Natural killer cell (primary cell): ENCODE measurements around the gene TLCD2. TPM values are rescaled to one million over a fixed set of nuclear protein-coding genes. Genes with fewer than 3 reads are reported as not detected.

ENCODE experiments used
- ATAC-seq, 3 donors: fragments of 150-1000 bp in 2 of 3; fragments of 200-7000 bp in 1 of 3; cut with Tn5 transposase; 1 replicate in 1 of 3; 2 replicates in 2 of 3; pipeline ENCODE4 v1.10.0; 2021; ENCODE audit warnings: mild to moderate bottlenecking in 2 of 3, moderate library complexity in 2 of 3
- DNase-seq, 2 donors: peaks; one replicate each; pipeline versions ENCODE4 v3.0.0 to v3.0.0-alpha.2; 2013 to 2021; ENCODE audit warnings: mixed read lengths in 1 of 2
- H3K27ac ChIP-seq: one replicate; pipeline ENCODE4 v1.5.1; 2013; ENCODE audit warnings: mild to moderate bottlenecking, low read length
- H3K27me3 ChIP-seq: one replicate; pipeline ENCODE4 v1.6.1; 2013; ENCODE audit warnings: low read length; ENCODE audit not compliant: control insufficient read depth, insufficient read depth
- H3K36me3 ChIP-seq: one replicate; pipeline ENCODE4 v1.6.1; 2013; ENCODE audit warnings: low read length; ENCODE audit not compliant: control insufficient read depth, insufficient read depth
- H3K4me1 ChIP-seq: one replicate; pipeline ENCODE4 v1.6.1; 2013; ENCODE audit warnings: low read length; ENCODE audit not compliant: control insufficient read depth, insufficient read depth
- H3K4me3 ChIP-seq: one replicate; pipeline ENCODE4 v1.5.1; 2013; ENCODE audit warnings: low read length
- H3K9me3 ChIP-seq: one replicate; pipeline ENCODE4 v1.6.1; 2013; ENCODE audit warnings: low read length; ENCODE audit not compliant: control insufficient read depth, insufficient read depth
- H3K27ac Mint-ChIP-seq, 2 donors: one replicate each; pipeline ENCODE4 v1.8.0; 2022; ENCODE audit warnings: mild to moderate bottlenecking in 2 of 2, mixed read lengths in 2 of 2, moderate library complexity in 1 of 2
- H3K27me3 Mint-ChIP-seq, 2 donors: one replicate each; pipeline ENCODE4 v1.8.0; 2022; ENCODE audit warnings: low read depth in 2 of 2, mixed read lengths in 2 of 2
- H3K36me3 Mint-ChIP-seq: one replicate; pipeline ENCODE4 v1.8.0; 2022; ENCODE audit warnings: mixed read lengths
- H3K4me1 Mint-ChIP-seq, 2 donors: one replicate each; pipeline ENCODE4 v1.8.0; 2022; ENCODE audit warnings: mixed read lengths in 2 of 2
- H3K4me3 Mint-ChIP-seq: one replicate; pipeline ENCODE4 v1.8.0; 2022; ENCODE audit warnings: mild to moderate bottlenecking, moderate library complexity, mixed read lengths
- H3K9me3 Mint-ChIP-seq, 2 donors: one replicate each; pipeline ENCODE4 v1.8.0; 2022; ENCODE audit warnings: mixed read lengths in 2 of 2
- WGBS: methylation state at CpG from one replicate; pipeline ENCODE4 v1.1.7; 2013; ENCODE audit warnings: missing lambda C conversion rate; ENCODE audit not compliant: insufficient coverage; 5-methylcytosine and 5-hydroxymethylcytosine counted together
- intact Hi-C: fragments of 100-400 bp; cut with micrococcal nuclease; formaldehyde crosslinking; loops from one replicate; pipeline ENCODE4 v1.14.2; 2022
- total RNA-seq, 4 donors: library from RNA; stranded (reverse); fragments of 120-200 nt in 1 of 4; gene quantifications; one replicate each; pipeline versions ENCODE4 v1.2.3 to v1.2.4, GENCODE V29; 2013 to 2022
- TF ChIP-seq, protein P1 (sequence below): fragments of 200-600 bp; IDR thresholded peaks from one replicate; pipeline ENCODE4 v1.8.0; 2022; ENCODE audit warnings: antibody characterized with exemption

The TLCD2 gene
- total RNA-seq, 3 donors from 2014 or later (not counting 1 experiment from before 2014, with no cell fraction given) = 0.18 to 0.28 (median 0.28) TPM

- Histone ChIP-seq H3K27me3 (no peaks in the 10 kb centered on the region), H3K9me3 (no peaks in the 10 kb centered on the region), H3K27ac (no peak overlapping the region), H3K4me3 (no peak overlapping the region), H3K36me3 (peaks cover under 1% of the 10 kb centered on the region), H3K4me1 (peaks cover 64% of the 10 kb centered on the region)
- H3K27ac Mint-ChIP-seq = peak overlapping the region; percentile 95 to 98
- no peaks in the 10 kb centered on the region for H3K36me3 Mint-ChIP-seq
- TF ChIP-seq, protein P1, sequence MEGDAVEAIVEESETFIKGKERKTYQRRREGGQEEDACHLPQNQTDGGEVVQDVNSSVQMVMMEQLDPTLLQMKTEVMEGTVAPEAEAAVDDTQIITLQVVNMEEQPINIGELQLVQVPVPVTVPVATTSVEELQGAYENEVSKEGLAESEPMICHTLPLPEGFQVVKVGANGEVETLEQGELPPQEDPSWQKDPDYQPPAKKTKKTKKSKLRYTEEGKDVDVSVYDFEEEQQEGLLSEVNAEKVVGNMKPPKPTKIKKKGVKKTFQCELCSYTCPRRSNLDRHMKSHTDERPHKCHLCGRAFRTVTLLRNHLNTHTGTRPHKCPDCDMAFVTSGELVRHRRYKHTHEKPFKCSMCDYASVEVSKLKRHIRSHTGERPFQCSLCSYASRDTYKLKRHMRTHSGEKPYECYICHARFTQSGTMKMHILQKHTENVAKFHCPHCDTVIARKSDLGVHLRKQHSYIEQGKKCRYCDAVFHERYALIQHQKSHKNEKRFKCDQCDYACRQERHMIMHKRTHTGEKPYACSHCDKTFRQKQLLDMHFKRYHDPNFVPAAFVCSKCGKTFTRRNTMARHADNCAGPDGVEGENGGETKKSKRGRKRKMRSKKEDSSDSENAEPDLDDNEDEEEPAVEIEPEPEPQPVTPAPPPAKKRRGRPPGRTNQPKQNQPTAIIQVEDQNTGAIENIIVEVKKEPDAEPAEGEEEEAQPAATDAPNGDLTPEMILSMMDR = no peak
- ATAC-seq (no peak), DNase-seq (no peak)
- WGBS = 89% methylated on average over 19 of the region's 19 CpGs
- peak overlapping the region; percentile 99 for H3K4me3 Mint-ChIP-seq
- no peaks in the 10 kb centered on the region for H3K27me3 Mint-ChIP-seq
- H3K9me3 Mint-ChIP-seq = no peaks in the 10 kb centered on the region
- intact Hi-C loops = loop anchor here (10.0 kb wide), 1 partner anchor 316 kb away; the partner anchor contains the start of gene DPH1
- peaks cover 26 to 57% of the 10 kb centered on the region in 2 donors for H3K4me1 Mint-ChIP-seq
Measured at GRCh38 chr17:1718362-1719165, 8.4 kb upstream of the TLCD2 start.

DNA sequence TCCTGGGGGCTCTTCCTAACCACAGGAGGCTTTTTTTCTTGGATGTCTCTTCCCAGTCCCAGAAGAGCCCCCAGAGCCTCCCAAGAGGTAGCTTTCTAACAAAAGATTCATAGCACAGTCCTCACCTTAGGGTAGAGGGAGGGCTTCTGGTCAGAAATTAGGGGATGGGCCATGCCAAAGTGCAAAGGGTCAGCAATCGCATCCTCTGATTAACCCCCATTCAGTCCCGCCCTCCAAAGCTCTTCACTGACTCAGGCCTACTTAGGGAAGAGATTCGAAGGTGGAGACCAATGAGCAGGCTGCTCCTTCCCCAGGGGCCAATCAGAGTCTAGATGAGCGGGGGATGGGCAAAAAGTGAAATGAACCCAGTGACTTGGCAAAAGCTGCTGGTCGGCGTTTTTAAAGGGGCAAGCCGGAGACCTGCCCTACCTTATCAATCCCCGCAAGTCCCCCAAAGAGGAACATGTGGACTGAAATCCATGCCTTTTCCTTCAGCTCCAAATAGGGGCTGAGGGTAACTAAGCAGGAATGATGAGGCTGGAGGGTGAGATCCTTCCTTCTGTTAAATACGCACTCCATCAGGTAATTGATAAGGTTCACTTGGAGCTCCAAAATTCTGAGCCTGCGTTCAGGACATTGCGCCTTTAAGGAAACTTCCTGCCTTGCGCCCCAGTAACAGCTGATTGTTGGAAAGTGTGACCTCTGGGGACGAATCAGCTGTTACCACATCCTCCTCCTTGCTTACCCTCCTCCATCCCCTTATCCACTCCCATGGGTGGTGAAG lies 6.9 kb upstream of the TLCD2 start:
- intact Hi-C loops = loop anchor here (1.0 to 10.0 kb wide), 4 partner anchors 33 to 684 kb away; partner anchors contain the start of genes DPH1, MNT, PRPF8 and SMYD4
- DNase-seq = peak; percentile 78 to 90
- peak; percentile 44 to 69 (median 53) for ATAC-seq
- H3K4me1 ChIP-seq = peaks cover 50% of the 10 kb centered on the region
- peaks cover under 1% of the 10 kb centered on the region for H3K36me3 Mint-ChIP-seq
- peak overlapping the region; percentile 95 to 98 for H3K27ac Mint-ChIP-seq
- peaks cover 11% of the 10 kb centered on the region for H3K36me3 ChIP-seq
- H3K9me3 Mint-ChIP-seq = no peaks in the 10 kb centered on the region
- H3K9me3 ChIP-seq = no peaks in the 10 kb centered on the region
- H3K27me3 Mint-ChIP-seq = no peaks in the 10 kb centered on the region
- WGBS = 2% methylated on average over 11 of the region's 13 CpGs
- H3K27me3 ChIP-seq = no peaks in the 10 kb centered on the region
- TF ChIP-seq, protein P1 = no peak
- H3K27ac ChIP-seq = peak overlapping the region; percentile 86
- peak overlapping the region; percentile 99 for H3K4me3 Mint-ChIP-seq
- peaks cover 23 to 47% of the 10 kb centered on the region in 2 donors for H3K4me1 Mint-ChIP-seq
- peak overlapping the region; percentile 56 for H3K4me3 ChIP-seq

DNA sequence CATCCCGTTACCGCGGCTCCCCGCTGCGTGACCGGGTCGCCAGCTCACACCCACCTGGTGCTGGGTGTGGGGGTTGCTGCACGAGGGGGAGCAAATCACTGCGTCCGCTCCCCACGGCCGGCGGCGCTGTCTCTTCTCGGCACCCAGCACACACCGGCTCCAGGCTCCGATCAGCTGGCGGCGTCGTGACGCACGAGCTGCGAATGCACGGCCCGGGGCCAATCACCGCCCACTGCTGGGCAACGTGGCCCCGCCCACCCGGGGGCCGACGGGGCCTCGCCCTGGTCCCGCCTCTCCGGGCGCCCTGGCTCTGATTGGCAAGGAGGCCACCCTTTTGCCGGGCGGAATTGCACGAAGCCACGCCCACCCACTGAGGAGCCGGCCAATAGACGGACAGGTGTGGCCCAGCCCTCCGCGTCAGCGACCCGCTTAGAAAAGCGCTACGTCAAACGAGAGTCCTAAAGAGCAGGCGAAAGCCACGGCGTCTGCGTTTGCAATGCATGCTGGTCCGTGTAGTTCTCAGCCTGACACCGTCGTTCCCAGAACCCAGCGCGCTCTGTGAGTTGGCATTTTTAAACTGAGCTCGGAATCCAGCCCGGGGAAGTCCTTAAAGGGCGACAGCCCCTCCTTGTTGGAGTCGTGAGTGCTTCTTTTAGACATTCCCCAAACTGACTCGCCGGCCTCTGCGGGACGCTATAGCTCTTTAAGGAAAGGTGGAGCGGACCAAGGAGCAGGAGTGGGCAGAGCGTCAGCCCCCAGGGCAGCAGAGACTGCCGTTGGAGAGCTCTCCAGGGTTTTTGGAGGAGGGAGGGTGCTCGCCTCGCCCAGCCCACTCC lies 6.1 kb upstream of the TLCD2 start:
- peak; percentile 80 to 94 (median 83) for ATAC-seq
- Mint-ChIP-seq H3K27me3 (peaks cover 0 to 2% of the 10 kb centered on the region in 2 donors), H3K4me1 (peaks cover 31 to 52% of the 10 kb centered on the region in 2 donors), H3K9me3 (no peaks in the 10 kb centered on the region), H3K4me3 (peak overlapping the region; percentile 99), H3K36me3 (peaks cover 8% of the 10 kb centered on the region), H3K27ac (peak overlapping the region; percentile 95 to 98)
- under 1% methylated on average over 70 of the region's 70 CpGs for WGBS
- intact Hi-C loops = loop anchor here (1.0 to 10.0 kb wide), 2 partner anchors 113 to 319 kb away; partner anchors contain the start of genes DPH1 and SMYD4
- Histone ChIP-seq H3K27ac (peak overlapping the region; percentile 86), H3K4me3 (peak overlapping the region; percentile 59), H3K9me3 (no peaks in the 10 kb centered on the region), H3K36me3 (peaks cover 11% of the 10 kb centered on the region), H3K27me3 (no peaks in the 10 kb centered on the region), H3K4me1 (peaks cover 45% of the 10 kb centered on the region)
- DNase-seq = peak; percentile 99 to 100
- TF ChIP-seq, protein P1 = no peak
